Activated naive CD8-positive, alpha-beta T cell treated with anti-CD3 and anti-CD28 coated beads, Interleukin-2, amount 50 U/mL, for 24 hours (primary cell): ENCODE data around the gene OXGR1.
A peak's percentile ranks its signal among the peaks of the same experiment; 100 is the strongest.

ENCODE experiments used
- ATAC-seq: fragments of 150-1000 bp; cut with Tn5 transposase; one replicate; pipeline ENCODE4 v1.10.0; 2021
- DNase-seq: peaks from one replicate; pipeline ENCODE4 v3.0.0; 2021
- H3K27ac Mint-ChIP-seq: one replicate; pipeline ENCODE4 v1.8.0; 2021; ENCODE audit warnings: mild to moderate bottlenecking, mixed read lengths
- H3K27me3 Mint-ChIP-seq: one replicate; pipeline ENCODE4 v1.8.0; 2021; ENCODE audit warnings: mixed read lengths
- H3K36me3 Mint-ChIP-seq: one replicate; pipeline ENCODE4 v1.8.0; 2021; ENCODE audit warnings: low read depth, mixed read lengths
- H3K4me1 Mint-ChIP-seq: one replicate; pipeline ENCODE4 v1.8.0; 2021; ENCODE audit warnings: mixed read lengths
- H3K4me3 Mint-ChIP-seq: one replicate; pipeline ENCODE4 v1.8.0; 2021; ENCODE audit warnings: mild to moderate bottlenecking, moderate library complexity, mixed read lengths
- H3K9me3 Mint-ChIP-seq: one replicate; pipeline ENCODE4 v1.8.0; 2021; ENCODE audit warnings: mixed read lengths

Gene OXGR1

GRCh38 chr13:97017322-97017721, 23.0 kb upstream of the OXGR1 start:
- Mint-ChIP-seq H3K27me3 (peaks cover 50% of the 10 kb centered on the region), H3K4me1 (peaks cover 7% of the 10 kb centered on the region), H3K4me3 (no peak overlapping the region), H3K9me3 (no peaks in the 10 kb centered on the region), H3K27ac (no peak overlapping the region), H3K36me3 (no peaks in the 10 kb centered on the region)
- DNase-seq (no peak), ATAC-seq (no peak)

GRCh38 chr13:97015661-97016350, 21.5 kb upstream of the OXGR1 start:
- no peaks in the 10 kb centered on the region for H3K9me3 Mint-ChIP-seq
- DNase-seq (no peak), ATAC-seq (no peak)
- H3K36me3 Mint-ChIP-seq, result no peaks in the 10 kb centered on the region
- no peak overlapping the region for H3K4me3 Mint-ChIP-seq
- H3K27ac Mint-ChIP-seq, result no peak overlapping the region
- peaks cover 52% of the 10 kb centered on the region for H3K27me3 Mint-ChIP-seq
- peaks cover 7% of the 10 kb centered on the region for H3K4me1 Mint-ChIP-seq

- Mint-ChIP-seq H3K4me1 (peaks cover 7% of the 10 kb centered on the region), H3K36me3 (no peaks in the 10 kb centered on the region), H3K27ac (no peak overlapping the region), H3K4me3 (no peak overlapping the region), H3K27me3 (peaks cover 52% of the 10 kb centered on the region), H3K9me3 (no peaks in the 10 kb centered on the region)
- DNase-seq (no peak), ATAC-seq (no peak)
These were observed 18.2 kb upstream of the OXGR1 start for GRCh38 chr13:97012251-97013048.

GRCh38 chr13:97011446-97012131, 17.3 kb upstream of the OXGR1 start:
- Mint-ChIP-seq H3K4me3 (no peak overlapping the region), H3K4me1 (peaks cover 7% of the 10 kb centered on the region), H3K9me3 (no peaks in the 10 kb centered on the region), H3K27ac (no peak overlapping the region), H3K36me3 (no peaks in the 10 kb centered on the region), H3K27me3 (peaks cover 47% of the 10 kb centered on the region)
- DNase-seq, result no peak
- ATAC-seq, result no peak

- H3K4me3 Mint-ChIP-seq, result no peak overlapping the region
- H3K27me3 Mint-ChIP-seq, result peaks cover 33% of the 10 kb centered on the region
- no peak overlapping the region for H3K27ac Mint-ChIP-seq
- no peaks in the 10 kb centered on the region for H3K9me3 Mint-ChIP-seq
- DNase-seq (no peak), ATAC-seq (no peak)
- no peaks in the 10 kb centered on the region for H3K36me3 Mint-ChIP-seq
- no peaks in the 10 kb centered on the region for H3K4me1 Mint-ChIP-seq
These were observed 14.4 kb upstream of the OXGR1 start for GRCh38 chr13:97008643-97009042.

GRCh38 chr13:97005625-97006262, 11.5 kb upstream of the OXGR1 start:
- peaks cover 4% of the 10 kb centered on the region for H3K4me1 Mint-ChIP-seq
- no peaks in the 10 kb centered on the region for H3K9me3 Mint-ChIP-seq
- peaks cover 1% of the 10 kb centered on the region for H3K36me3 Mint-ChIP-seq
- H3K4me3 Mint-ChIP-seq, result no peak overlapping the region
- DNase-seq (no peak), ATAC-seq (no peak)
- no peak overlapping the region for H3K27ac Mint-ChIP-seq
- peaks cover 22% of the 10 kb centered on the region for H3K27me3 Mint-ChIP-seq

- H3K27ac Mint-ChIP-seq, result no peak overlapping the region
- no peaks in the 10 kb centered on the region for H3K9me3 Mint-ChIP-seq
- ATAC-seq (no peak), DNase-seq (no peak)
- H3K4me3 Mint-ChIP-seq, result no peak overlapping the region
- peaks cover 1% of the 10 kb centered on the region for H3K36me3 Mint-ChIP-seq
- H3K4me1 Mint-ChIP-seq, result peaks cover 4% of the 10 kb centered on the region
- H3K27me3 Mint-ChIP-seq, result peaks cover 19% of the 10 kb centered on the region
These were observed 10.6 kb upstream of the OXGR1 start for GRCh38 chr13:97004886-97005285.

- no peak overlapping the region for H3K4me3 Mint-ChIP-seq
- peaks cover 1% of the 10 kb centered on the region for H3K36me3 Mint-ChIP-seq
- no peak for ATAC-seq
- peaks cover 19% of the 10 kb centered on the region for H3K27me3 Mint-ChIP-seq
- peaks cover 4% of the 10 kb centered on the region for H3K4me1 Mint-ChIP-seq
- H3K9me3 Mint-ChIP-seq, result no peaks in the 10 kb centered on the region
- H3K27ac Mint-ChIP-seq, result no peak overlapping the region
- DNase-seq, result no peak
These were observed 10.0 kb upstream of the OXGR1 start for GRCh38 chr13:97004096-97004876.

GRCh38 chr13:97003071-97003470, 8.8 kb upstream of the OXGR1 start:
- Mint-ChIP-seq H3K9me3 (no peaks in the 10 kb centered on the region), H3K4me3 (no peak overlapping the region), H3K36me3 (peaks cover 1% of the 10 kb centered on the region), H3K4me1 (peaks cover 4% of the 10 kb centered on the region), H3K27ac (no peak overlapping the region), H3K27me3 (peaks cover 21% of the 10 kb centered on the region)
- DNase-seq, result no peak
- ATAC-seq, result peak; percentile 73

- Mint-ChIP-seq H3K27ac (no peak overlapping the region), H3K4me1 (peaks cover 4% of the 10 kb centered on the region), H3K4me3 (no peak overlapping the region), H3K36me3 (peaks cover 1% of the 10 kb centered on the region), H3K9me3 (no peaks in the 10 kb centered on the region), H3K27me3 (peaks cover 20% of the 10 kb centered on the region)
- ATAC-seq (no peak), DNase-seq (no peak)
These were observed 8.3 kb upstream of the OXGR1 start for GRCh38 chr13:97002581-97002980.

GRCh38 chr13:97001636-97002035, 7.4 kb upstream of the OXGR1 start:
- DNase-seq, result no peak
- Mint-ChIP-seq H3K4me1 (peaks cover 4% of the 10 kb centered on the region), H3K27me3 (peaks cover 20% of the 10 kb centered on the region), H3K9me3 (no peaks in the 10 kb centered on the region), H3K27ac (no peak overlapping the region), H3K4me3 (no peak overlapping the region), H3K36me3 (peaks cover 1% of the 10 kb centered on the region)
- ATAC-seq, result no peak

GRCh38 chr13:97000295-97000925, 6.1 kb upstream of the OXGR1 start:
- H3K4me1 Mint-ChIP-seq, result peaks cover 4% of the 10 kb centered on the region
- no peak for DNase-seq
- H3K4me3 Mint-ChIP-seq, result no peak overlapping the region
- no peak for ATAC-seq
- peaks cover 1% of the 10 kb centered on the region for H3K36me3 Mint-ChIP-seq
- H3K9me3 Mint-ChIP-seq, result no peaks in the 10 kb centered on the region
- peaks cover 23% of the 10 kb centered on the region for H3K27me3 Mint-ChIP-seq
- H3K27ac Mint-ChIP-seq, result no peak overlapping the region

GRCh38 chr13:96999091-96999490, 4.8 kb upstream of the OXGR1 start:
- ATAC-seq (no peak), DNase-seq (no peak)
- Mint-ChIP-seq H3K27me3 (peaks cover 34% of the 10 kb centered on the region), H3K36me3 (peaks cover 1% of the 10 kb centered on the region), H3K4me1 (peaks cover 4% of the 10 kb centered on the region), H3K27ac (no peak overlapping the region), H3K9me3 (no peaks in the 10 kb centered on the region), H3K4me3 (no peak overlapping the region)
